CD1c-positive myeloid dendritic cell (primary cell): ENCODE measurements around the gene GARS1.
"Not testable (repeated sequence)": the region's sequence is repeated elsewhere in the genome, so short reads cannot be mapped to it uniquely, and the experiment has no call there.

Source experiments
- DNase-seq: peaks from one replicate; pipeline ENCODE4 v3.0.0-alpha.2; 2016; ENCODE audit errors: extremely low spot score

The GARS1 gene

DNA sequence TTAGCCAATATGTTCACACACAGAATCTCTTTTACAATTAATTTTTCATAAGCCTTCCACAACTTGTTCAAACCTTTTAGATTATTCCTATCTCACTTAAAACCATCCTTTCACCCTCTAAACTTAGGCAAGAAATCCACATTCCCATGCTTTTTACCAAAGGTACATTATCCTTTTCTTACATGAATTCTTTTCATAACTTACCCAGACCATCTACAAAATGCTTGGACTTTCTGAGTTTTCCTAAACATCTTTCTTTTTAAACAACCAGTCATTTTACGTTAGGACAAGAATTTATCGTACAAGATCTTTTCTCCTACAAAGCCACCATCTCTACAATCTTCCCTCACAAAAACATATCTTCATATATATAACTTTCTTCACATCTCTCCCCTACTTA, 18.8 kb upstream of the GARS1 start:
- no peak for DNase-seq

DNA sequence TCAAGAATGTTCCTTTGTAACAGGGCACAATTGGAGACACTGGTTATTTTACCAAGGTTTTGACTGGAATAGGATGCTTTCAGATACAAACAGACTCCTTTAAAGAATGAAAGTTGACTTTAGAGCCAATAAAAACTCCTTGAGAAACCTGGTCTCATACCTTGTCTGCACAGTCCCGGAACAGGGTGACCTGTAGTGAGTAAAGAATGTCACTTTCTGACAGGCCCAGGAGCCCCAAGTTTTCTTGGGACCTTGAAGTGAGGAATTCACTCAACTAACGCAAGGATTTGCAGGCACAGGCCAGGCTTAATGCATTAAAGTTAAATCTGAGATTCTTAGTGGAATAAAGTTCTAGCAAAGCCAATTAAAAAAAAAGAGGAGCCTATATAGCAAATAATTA, 11.5 kb upstream of the GARS1 start:
- no peak for DNase-seq

DNA sequence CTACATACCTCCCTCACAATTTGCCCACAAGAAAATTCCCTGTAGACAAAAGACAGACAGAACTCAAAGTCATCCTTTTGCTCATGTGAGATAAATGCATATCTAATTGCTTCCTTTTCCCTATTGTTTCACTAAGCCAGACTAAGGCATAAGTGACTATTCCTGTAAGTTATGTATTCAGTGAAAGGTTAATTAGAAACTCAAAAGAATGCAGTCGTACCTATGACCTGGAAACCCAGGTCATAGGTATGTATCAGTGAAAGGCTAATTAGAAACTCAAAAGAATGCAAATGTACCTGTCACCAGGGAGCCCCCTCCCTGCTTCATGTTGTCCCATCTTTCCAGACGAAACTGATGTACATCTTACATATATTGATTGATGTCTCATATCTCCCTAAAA, 10.3 kb upstream of the GARS1 start:
- no peak for DNase-seq

DNA sequence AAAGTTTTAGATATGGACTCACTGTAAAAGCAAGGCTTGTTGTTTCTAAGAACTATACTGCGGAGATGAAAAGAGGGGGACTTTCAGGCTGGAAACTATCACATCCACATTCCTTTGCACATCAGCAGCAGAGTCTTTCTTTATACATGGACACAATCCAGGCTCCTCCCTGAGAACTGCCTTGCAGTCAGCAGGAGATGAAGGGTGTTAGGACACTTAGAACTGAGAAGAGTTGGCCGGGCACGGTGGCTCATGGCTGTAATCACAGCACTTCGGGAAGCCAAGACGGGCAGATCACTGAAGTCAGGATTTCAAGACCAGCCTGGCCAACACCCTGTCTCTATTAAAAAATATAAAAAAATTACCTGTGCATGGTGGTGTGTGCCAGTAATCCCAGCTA, 9.7 kb upstream of the GARS1 start:
- no peak for DNase-seq

DNA sequence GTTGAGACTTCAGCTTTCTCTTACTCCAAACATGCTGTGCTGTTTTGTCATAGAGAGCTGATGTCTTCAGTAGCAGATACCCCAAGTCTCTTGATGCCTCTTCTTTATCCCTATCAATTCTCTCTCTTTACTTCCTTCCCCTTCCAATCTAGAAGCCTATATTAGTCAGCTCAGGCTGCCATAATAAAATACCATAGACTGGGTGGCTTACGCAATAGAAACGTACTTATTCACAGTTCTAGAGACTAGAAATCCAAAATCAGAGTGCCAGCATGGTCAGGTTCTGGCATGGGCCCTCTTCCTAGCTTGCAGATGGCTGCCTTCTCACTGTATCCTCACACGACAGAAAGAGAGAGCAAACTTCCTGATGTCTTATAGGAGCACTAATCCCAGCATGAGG, 9.0 kb upstream of the GARS1 start:
- no peak for DNase-seq

DNA sequence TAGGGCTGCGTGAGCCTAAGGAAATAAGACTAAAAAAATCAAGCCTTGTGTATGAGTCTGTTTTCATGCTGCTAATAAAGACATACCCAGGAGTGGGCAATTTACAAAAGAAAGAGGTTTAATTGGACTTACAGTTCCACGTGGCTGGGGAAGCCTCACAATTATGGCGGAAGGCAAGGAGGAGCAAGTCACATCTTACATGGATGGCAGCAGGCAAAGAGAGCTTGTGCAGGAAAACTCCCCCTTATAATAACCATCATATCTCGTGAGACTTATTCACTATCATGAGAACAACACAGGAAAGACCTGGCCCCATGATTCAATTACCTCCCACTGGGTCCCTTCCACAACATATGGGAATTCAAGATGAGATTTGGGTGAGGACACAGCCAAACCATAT, 7.1 kb upstream of the GARS1 start:
- DNase-seq: not testable (repeated sequence)

DNA sequence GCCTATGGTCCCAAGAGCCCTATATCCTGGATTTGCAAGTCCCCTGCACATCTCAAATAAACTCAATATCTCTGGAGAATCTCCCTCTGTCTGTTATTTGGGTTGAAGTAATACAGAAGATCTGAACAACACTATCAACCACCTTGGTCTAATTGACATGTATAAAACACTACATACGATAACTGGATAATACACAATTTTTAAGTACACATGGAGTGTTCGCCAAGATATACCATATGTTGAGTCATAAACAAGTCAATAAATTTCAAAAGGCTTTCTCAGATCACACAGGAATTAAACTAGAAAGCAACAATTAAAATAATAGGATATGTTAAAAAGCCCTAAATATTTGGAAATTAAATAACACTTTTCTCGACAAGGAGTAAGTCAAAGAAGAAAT, 5.6 kb upstream of the GARS1 start:
- DNase-seq: no peak

DNA sequence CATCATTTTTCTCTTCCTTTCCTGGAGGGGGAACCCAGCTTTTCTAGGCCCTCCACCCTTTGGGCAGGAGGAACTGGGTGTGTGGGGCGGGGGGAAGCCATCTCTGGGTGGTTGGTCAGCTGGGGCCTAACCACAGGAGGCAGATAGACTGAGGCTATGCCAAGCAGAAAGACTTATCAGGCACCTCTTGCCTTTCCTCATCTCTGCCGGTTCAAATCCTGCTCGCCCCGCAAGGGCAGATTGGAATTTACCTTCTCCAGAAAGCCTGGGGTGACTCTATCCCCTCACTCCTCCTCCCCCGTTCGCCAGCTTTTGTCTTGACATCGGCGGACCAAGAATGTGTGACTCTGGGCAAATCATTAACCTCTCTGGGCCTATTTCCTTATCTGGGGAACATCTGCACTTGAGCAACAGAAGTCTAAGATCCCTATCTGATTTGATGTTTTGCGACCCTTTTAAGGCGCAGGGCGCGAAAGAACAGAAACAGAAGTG, 584 bp upstream of the GARS1 start:
- peak; percentile 57 for DNase-seq

DNA sequence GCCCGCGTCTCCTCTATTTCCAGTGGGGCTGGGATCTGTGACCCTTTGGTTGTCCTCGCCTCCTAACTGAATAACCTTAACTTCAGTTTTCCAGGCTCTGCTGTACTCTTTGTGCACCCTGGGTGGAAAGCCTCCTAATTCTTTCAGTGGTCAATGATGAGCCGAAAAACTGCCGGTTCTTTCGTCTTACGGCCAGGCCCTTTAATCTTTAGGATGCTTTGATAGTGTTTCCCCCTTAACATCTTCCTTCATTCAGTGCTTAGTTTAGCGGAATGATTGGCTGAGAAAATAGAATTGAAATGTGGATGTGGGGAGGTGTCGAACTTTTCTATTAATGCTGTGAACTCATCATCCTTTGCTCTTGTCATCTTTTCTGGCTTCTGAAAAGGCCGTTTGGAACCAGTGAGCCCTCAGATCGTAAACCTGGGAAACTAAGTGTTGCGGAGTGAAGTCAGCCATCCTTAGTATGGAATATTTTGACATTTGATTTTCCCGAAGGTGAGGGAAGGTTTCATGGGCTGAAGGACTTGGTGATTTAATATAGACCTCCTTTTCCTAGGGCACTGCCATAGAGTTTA, 847 bp downstream of the GARS1 start:
- no peak for DNase-seq

DNA sequence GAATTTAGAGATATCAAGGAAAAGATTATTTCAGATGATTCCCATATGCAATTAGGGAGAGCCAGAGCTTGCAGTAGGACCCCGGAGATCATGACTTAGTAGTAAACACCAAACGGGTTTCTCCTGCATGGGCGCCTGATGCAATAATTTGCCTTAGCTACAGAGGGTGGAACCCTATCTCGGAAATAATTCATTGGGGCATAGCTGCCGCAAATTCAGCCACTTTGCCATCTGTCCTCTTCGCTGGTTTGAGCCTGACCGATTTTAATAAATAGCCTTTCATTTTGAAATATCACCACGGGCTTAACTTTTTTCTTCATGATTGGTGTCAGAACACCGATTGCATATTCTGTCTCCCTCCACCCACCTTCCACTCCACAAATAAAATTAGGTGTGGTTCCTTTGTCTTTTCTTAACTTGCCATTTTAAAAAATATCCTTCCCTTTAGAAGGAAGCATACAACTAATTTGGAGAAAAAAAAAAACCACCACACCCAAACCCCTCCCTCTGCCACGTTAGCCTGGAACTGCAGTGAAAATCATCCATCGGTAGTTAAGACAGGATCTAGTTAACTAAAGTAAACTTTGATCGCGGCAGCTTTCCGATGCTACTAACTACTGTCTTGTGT, 1.4 kb downstream of the GARS1 start:
- peak; percentile 3 for DNase-seq

DNA sequence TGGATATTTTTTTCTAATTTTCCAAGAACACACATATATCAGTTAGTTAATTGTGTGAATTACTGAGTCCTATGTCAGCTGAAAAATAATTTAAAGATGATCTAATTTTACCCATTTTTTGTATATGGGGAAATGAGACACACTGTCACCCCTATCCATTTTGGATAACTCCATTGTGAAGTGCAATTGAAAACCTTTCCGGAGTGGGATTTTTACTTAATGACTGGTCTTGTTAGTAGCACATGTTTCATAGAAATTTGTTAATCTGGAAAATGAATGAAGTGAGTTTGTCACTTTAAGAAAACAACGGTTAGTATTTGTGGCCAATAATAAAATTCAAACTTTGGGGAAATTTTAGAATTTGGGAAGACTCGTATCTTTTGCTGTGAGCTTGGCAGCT, 2.0 kb downstream of the GARS1 start:
- DNase-seq: no peak

DNA sequence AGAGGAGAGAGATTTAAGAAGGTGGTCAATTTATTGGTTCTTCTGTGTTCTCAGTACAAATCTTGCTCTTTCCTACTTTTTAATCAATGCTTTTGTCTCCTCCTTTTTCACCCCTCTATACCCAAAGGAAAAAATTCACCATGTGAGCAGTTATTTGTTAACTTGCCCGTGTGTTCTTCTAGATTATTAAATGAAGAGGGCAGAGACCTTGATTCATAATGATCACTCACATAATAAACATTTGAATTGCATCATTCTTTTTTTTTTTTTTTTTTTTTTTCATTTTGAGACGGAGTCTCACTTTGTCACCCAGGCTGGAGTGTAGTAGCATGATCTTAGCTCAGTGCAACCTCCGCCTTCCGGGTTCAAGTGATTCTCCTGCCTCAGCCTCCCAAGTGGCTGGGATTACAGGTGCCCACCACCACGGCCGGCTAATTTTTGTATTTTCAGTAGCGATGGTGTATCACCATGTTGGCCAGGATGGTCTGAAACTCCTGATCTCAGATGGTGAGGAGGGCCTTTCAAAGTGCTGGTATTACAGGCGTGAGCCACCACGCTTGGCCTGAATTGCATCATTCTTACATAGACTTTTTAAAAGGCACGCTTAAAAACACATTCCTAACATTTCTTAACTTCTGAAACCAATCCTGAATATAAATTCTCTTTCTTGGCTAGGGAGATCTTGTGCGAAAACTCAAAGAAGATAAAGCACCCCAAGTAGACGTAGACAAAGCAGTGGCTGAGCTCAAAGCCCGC, 3.6 kb downstream of the GARS1 start:
- DNase-seq: no peak

DNA sequence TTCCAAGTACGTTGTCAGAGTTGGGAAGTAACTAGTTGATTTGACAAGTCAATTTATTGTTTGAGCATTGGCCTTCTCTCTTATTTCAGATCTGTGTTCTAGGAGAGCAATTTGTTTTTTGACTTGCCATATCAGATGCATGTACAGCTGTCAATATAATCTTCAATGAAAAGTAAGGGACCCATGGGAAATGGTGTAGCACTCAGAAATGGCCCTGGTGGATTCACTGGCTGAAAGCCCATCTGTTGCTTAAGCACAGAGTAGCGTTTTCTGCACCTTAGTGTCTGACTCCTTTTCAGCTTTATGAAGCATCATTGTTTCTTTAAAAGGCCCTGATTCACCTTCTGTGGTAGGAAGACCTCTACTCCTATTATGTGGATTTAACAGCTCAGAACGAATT, 10.2 kb downstream of the GARS1 start:
- no peak for DNase-seq

DNA sequence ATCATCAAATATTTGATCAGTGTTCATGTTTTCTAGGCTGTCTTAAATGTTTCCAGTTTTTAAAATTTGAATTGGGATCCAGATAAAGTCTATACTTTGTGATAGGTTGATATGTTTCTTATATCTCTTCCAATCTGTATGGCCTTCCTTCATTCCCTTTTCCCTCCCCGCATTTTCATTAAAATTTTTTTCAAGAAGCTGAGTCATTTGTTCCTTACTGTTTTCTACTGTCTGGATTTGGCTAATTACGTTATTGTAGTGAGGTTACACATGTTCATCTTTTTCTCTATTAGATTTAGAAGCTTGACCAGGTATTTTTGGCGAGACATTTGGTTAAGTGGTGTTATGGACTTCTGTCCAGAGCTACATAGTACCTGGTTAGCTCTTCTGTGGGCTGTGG, 11.2 kb downstream of the GARS1 start:
- DNase-seq: no peak

DNA sequence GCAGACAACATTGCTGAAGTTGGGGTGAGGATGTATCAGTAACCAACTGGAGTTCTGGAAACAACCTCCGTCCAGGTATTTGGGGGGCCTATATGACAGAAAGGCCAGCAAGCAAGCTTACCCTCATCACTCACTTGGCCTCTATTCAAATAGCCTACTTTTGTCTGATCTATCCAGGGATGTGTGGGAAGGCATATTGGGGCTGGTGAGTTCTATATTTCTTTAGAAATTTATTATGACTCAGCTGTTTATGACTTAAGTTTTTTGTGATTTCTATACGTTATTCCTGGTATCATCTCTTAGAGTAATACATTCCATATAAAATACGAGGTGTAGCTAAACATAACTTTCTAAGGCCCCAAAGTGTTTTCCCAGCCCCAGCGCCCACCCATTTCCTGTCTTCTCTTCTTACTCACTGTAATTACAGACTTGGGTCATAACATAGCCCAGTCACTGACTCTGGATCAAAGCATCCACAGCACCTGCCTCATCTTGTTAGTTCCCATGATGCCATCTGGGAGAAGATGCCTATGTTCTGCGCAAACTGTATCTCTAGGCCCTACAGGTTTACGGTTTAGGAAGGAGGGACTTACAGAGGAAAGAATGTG, 18.1 kb downstream of the GARS1 start:
- DNase-seq: no peak

DNA sequence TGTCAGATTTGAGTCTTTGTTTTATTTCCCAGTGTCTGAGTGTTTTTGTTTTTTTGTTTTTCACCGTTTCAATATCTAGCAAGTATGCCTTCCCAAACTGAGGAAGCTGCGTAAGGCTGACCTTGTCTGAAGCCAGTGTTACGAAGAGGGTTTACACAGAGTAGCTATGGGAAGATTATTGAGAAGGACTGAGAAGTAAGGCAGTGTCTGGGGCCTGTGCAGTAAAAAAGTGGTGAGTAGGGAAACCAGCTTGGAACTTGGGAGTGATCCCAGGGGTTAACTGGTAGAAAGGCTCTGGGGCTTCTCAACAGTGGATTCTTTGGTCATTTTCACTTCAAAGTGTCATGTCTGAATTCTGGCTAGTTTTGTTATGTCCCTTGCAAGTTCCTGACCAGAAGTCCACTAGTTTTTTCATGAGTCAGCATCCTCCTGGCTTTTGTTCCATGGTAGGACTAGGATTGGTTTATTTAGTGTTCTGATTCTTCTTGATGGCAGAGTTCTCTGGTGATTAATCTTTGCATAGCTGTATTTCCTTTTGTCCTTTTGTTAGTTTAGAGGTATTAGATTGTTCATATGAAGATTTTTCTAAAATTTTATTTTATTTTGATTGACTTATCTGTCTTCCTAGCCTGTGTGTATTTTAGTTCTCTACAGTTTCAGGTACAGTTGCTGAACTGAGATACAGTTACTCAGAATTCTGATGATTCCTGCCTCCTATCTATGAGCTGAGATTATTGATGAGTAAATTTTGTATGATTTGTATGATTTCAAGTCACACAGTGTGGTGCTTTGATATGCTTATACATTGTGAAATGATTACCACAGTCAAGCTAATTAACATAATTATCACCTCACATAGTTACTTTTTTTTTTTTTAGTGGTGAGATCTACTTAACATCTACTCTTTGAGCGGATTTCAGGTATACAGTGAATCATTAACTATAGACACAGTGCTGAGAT, 19.0 kb downstream of the GARS1 start:
- DNase-seq: no peak

DNA sequence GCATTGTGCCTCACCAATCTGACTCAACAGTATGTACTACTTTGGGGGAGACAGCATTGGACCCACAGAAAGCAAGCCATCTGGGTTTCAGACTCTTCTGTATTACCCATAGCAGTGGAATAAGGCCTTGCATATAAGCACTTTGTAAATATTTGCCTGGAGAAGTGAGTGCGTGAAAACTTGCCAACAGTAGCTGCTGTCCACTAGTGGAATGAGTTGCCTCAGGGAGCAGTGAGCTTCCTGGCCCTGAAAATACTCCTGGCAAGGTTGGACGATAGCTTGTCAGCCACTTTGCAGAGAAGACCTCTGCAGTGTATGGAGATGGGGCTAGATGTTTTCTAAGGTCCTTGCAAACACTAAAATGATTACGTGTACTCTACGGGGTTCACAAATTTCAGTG, 21.6 kb downstream of the GARS1 start:
- no peak for DNase-seq

DNA sequence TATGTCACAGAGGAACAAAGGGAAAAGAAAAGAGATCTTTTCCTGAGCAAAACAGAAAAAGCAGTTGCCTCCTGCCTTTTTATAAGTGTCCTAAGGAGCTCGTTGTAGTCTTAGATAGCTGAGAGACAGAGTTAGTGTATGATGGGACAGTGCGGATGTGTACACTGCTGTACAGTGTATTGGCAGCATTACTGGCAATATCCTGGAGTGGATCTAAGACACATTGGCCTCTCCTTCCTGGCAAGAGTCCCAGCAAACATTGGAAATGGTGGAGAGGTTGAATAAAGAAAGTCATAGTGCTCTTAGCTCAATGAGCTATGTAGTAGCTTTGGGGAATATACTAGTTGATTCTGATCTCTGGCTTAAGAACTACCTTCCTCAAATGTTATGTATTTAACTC, 22.7 kb downstream of the GARS1 start:
- no peak for DNase-seq

DNA sequence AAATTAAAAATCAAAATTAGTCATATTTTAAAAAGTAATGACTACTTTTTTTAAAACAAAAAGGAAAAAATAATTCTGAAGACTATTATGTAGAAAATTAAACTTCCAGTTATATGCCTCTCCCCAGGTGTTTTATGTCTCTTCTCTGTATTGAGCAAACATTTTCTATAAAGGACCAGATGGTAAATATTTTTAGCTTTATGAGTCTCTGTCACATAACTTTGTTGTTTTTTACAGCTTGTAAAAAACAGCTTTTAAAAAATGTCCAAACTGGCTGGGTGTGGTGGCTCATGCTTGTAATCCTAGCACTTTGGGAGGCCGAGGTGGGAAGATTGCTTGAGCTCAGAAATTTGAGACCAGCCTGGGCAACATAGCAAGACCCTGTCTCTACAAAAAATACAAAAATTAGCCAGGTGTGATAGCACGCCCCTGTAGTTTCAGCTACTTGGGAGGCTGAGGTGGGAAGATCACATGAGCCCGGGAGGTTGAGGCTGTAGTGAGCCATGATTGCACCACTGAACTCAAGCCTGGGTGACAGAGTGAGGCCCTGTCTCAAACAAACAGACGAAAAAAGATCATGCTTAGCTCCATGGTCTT, 23.5 kb downstream of the GARS1 start:
- no peak for DNase-seq

DNA sequence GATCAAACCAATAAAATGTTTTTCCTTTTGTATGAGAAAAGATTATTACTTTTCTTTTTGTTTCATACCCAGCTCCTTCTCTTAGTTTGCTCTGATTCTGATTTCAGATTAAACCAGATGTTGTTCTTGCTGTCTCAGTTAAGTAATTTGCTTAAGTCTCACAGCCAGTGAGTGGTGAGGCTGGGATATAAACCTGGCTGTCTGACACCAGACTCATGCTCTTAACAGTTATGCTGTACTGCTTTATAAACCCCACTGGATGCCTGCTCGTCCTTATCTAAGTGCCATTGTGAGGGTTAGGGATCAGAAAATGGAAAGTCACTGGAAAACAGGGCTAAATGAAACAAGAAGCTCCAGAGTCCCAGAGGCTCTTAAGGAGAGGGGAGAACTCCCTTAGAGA, 24.3 kb downstream of the GARS1 start:
- DNase-seq: no peak

DNA sequence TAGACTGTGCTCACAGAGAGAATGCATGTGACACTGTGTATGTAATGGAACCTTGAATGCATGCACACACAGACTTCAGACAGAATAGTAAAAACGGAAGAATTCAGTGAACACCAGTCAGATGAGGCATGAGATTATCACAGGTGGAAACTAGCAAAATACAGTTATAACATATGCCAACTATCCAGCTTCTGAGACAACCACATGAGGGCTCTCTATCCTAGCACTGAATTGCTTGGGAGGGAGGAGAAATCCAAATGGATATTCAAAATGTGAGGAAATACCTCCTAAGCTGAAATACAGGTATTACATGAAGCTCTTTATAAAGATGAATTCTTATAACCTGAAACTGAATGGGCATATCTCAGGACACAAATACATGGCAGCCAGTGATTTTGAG, 30.6 kb downstream of the GARS1 start:
- no peak for DNase-seq
